Neural progenitor cell (in vitro differentiated cells): ENCODE results near the gene ACP7. TPM values are rescaled to one million over a fixed set of nuclear protein-coding genes. Genes with fewer than 3 reads are reported as not detected.

Experiments
- DNase-seq: peaks from one replicate; pipeline ENCODE4 v3.0.0-alpha.2; 2016; ENCODE audit warnings: low spot score
- H2AFZ ChIP-seq: fragments of 200-600 bp; sonication (generic); replicated peaks from 2 replicates; pipeline ENCODE4 v1.6.1; 2016; ENCODE audit warnings: antibody characterized with exemption
- H3F3A ChIP-seq: fragments of 200-600 bp; sonication (generic); 2 replicates; pipeline ENCODE4 v1.6.1; 2016; ENCODE audit warnings: antibody characterized with exemption, low read depth
- H3K27ac ChIP-seq: fragments of 200-600 bp; sonication (generic); 2 replicates; pipeline ENCODE4 v1.5.1; 2016; ENCODE audit warnings: mild to moderate bottlenecking
- H3K27me3 ChIP-seq: fragments of 200-600 bp; sonication (generic); 2 replicates; pipeline ENCODE4 v1.6.1; 2016; ENCODE audit warnings: mild to moderate bottlenecking, moderate library complexity
- H3K36me3 ChIP-seq: fragments of 200-600 bp; sonication (generic); 2 replicates; pipeline ENCODE4 v1.5.1; 2016
- H3K4me1 ChIP-seq: fragments of 200-600 bp; sonication (generic); 2 replicates; pipeline ENCODE4 v1.6.1; 2016; ENCODE audit warnings: mixed run types
- H3K4me2 ChIP-seq: fragments of 200-600 bp; sonication (generic); 2 replicates; pipeline ENCODE4 v1.6.1; 2016
- H3K4me3 ChIP-seq: fragments of 200-600 bp; sonication (generic); 2 replicates; pipeline ENCODE4 v1.5.1; 2016
- H3K79me2 ChIP-seq: fragments of 200-600 bp; sonication (generic); 2 replicates; pipeline ENCODE4 v1.6.1; 2016; ENCODE audit warnings: low read depth
- H3K9ac ChIP-seq: fragments of 200-600 bp; sonication (generic); 2 replicates; pipeline ENCODE4 v1.6.1; 2016
- H3K9me3 ChIP-seq: fragments of 200-600 bp; sonication (generic); 2 replicates; pipeline ENCODE4 v1.5.1; 2016; ENCODE audit warnings: low read depth
- H4K20me1 ChIP-seq: fragments of 200-600 bp; sonication (generic); 2 replicates; pipeline ENCODE4 v1.6.1; 2016; ENCODE audit warnings: low read depth
- H3K27ac Mint-ChIP-seq: 3 replicates; pipeline ENCODE4 v1.8.0; 2021; ENCODE audit warnings: mixed read lengths
- H3K27me3 Mint-ChIP-seq: 2 replicates; pipeline ENCODE4 v1.8.0; 2022; ENCODE audit warnings: low read depth, mild to moderate bottlenecking, inconsistent platforms, moderate library complexity, mixed read lengths; ENCODE audit not compliant: insufficient read depth
- H3K36me3 Mint-ChIP-seq: 3 replicates; pipeline ENCODE4 v1.8.0; 2021; ENCODE audit warnings: mixed read lengths
- H3K4me1 Mint-ChIP-seq: 3 replicates; pipeline ENCODE4 v1.8.0; 2021; ENCODE audit warnings: mixed read lengths
- H3K4me3 Mint-ChIP-seq: 3 replicates; pipeline ENCODE4 v1.8.0; 2021; ENCODE audit warnings: mild to moderate bottlenecking, moderate library complexity, mixed read lengths
- H3K9me3 Mint-ChIP-seq: 3 replicates; pipeline ENCODE4 v1.8.0; 2020; ENCODE audit warnings: mixed read lengths
- CTCF ChIP-seq: fragments of 200-600 bp; sonication (generic); IDR thresholded peaks from 2 replicates; pipeline ENCODE4 v1.5.1; 2017; ENCODE audit warnings: antibody characterized with exemption, mild to moderate bottlenecking
- EZH2 ChIP-seq: fragments of 200-600 bp; sonication (generic); IDR thresholded peaks from 2 replicates; pipeline ENCODE4 v1.6.1; 2017; ENCODE audit warnings: antibody characterized with exemption, mild to moderate bottlenecking, moderate library complexity
- EZH2phosphoT487 ChIP-seq: fragments of 200-600 bp; sonication (generic); IDR thresholded peaks from 2 replicates; pipeline ENCODE4 v1.6.1; 2017; ENCODE audit warnings: antibody characterized with exemption
- total RNA-seq: library from RNA; depleted of rRNA; stranded (reverse); fragments of >200 nt; gene quantifications from 2 replicates; pipeline ENCODE4 v1.2.3, GENCODE V29; 2015; ENCODE audit warnings: low replicate concordance

Gene ACP7
- total RNA-seq, 1 donor from 2014 or later = not detected

- TF ChIP-seq EZH2phosphoT487 (no peak), EZH2 (no peak), CTCF (no peak)
- no peaks in the 10 kb centered on the region for H3K27me3 ChIP-seq
- H3K4me1 Mint-ChIP-seq = peaks cover 52% of the 10 kb centered on the region
- H3K9ac ChIP-seq = no peak overlapping the region
- DNase-seq = no peak
- H3K9me3 Mint-ChIP-seq = no peaks in the 10 kb centered on the region
- no peak overlapping the region for H3K27ac ChIP-seq
- H3K27ac Mint-ChIP-seq = peak overlapping the region; percentile 79
- H3K4me3 ChIP-seq = no peak overlapping the region
- H3K27me3 Mint-ChIP-seq = no peaks in the 10 kb centered on the region
- H3K36me3 ChIP-seq = no peaks in the 10 kb centered on the region
- H2AFZ ChIP-seq = no peak overlapping the region
- H3K9me3 ChIP-seq = no peaks in the 10 kb centered on the region
- H3K4me2 ChIP-seq = no peak overlapping the region
- H3K4me3 Mint-ChIP-seq = no peak overlapping the region
- H3F3A ChIP-seq = peaks cover 20% of the 10 kb centered on the region
- peaks cover 99% of the 10 kb centered on the region for H4K20me1 ChIP-seq
- peaks cover 63% of the 10 kb centered on the region for H3K4me1 ChIP-seq
- H3K79me2 ChIP-seq = peaks cover 99% of the 10 kb centered on the region
- H3K36me3 Mint-ChIP-seq = no peaks in the 10 kb centered on the region
These were observed 52.2 kb downstream of the ACP7 start for GRCh38 chr19:39136225-39136940.

GRCh38 chr19:39137131-39137530 is 53.0 kb downstream of the ACP7 start:
- H3K79me2 ChIP-seq = peaks cover 99% of the 10 kb centered on the region
- Mint-ChIP-seq H3K4me3 (no peak overlapping the region), H3K36me3 (no peaks in the 10 kb centered on the region), H3K4me1 (peaks cover 54% of the 10 kb centered on the region), H3K27ac (peak overlapping the region; percentile 79), H3K27me3 (no peaks in the 10 kb centered on the region), H3K9me3 (no peaks in the 10 kb centered on the region)
- peaks cover 20% of the 10 kb centered on the region for H3F3A ChIP-seq
- H3K4me3 ChIP-seq = no peak overlapping the region
- no peaks in the 10 kb centered on the region for H3K36me3 ChIP-seq
- H3K4me2 ChIP-seq = no peak overlapping the region
- H3K9me3 ChIP-seq = no peaks in the 10 kb centered on the region
- no peak overlapping the region for H2AFZ ChIP-seq
- no peak for DNase-seq
- H3K27me3 ChIP-seq = no peaks in the 10 kb centered on the region
- H3K27ac ChIP-seq = no peak overlapping the region
- no peak overlapping the region for H3K9ac ChIP-seq
- TF ChIP-seq EZH2 (no peak), EZH2phosphoT487 (no peak), CTCF (no peak)
- H3K4me1 ChIP-seq = peaks cover 55% of the 10 kb centered on the region
- peaks cover 99% of the 10 kb centered on the region for H4K20me1 ChIP-seq

- H3K27ac Mint-ChIP-seq = peak overlapping the region; percentile 29
- H3K27ac ChIP-seq = peak overlapping the region; percentile 65
- peaks cover 95% of the 10 kb centered on the region for H4K20me1 ChIP-seq
These were observed 54.3 kb downstream of the ACP7 start for GRCh38 chr19:39138221-39139211.

More at GRCh38 chr19:39138221-39139211, 54.3 kb downstream of the ACP7 start:
- Histone ChIP-seq H2AFZ (no peak overlapping the region), H3K4me1 (peaks cover 42% of the 10 kb centered on the region), H3K9me3 (no peaks in the 10 kb centered on the region), H3K4me2 (peak overlapping the region; percentile 74), H3K4me3 (peak overlapping the region; percentile 28), H3K9ac (peak overlapping the region; percentile 20), H3K36me3 (no peaks in the 10 kb centered on the region), H3F3A (peaks cover 11% of the 10 kb centered on the region), H3K27me3 (no peaks in the 10 kb centered on the region), H3K79me2 (peaks cover 98% of the 10 kb centered on the region)
- Mint-ChIP-seq H3K4me3 (peak overlapping the region; percentile 23), H3K27me3 (no peaks in the 10 kb centered on the region), H3K9me3 (no peaks in the 10 kb centered on the region), H3K36me3 (no peaks in the 10 kb centered on the region), H3K4me1 (peaks cover 46% of the 10 kb centered on the region)
- DNase-seq = no peak
- TF ChIP-seq EZH2 (no peak), CTCF (no peak), EZH2phosphoT487 (no peak)
